A673 (cell line): ENCODE data around the gene LCLAT1.

ENCODE experiments used
- CTCF ChIP-seq: fragments of 300-800, 200-600 bp; sonication (generic); conservative IDR thresholded peaks from 2 replicates; pipeline ENCODE4 v1.5.1; 2017; ENCODE audit warnings: low read depth, mild to moderate bottlenecking, antibody characterized with exemption, low read length, moderate library complexity, mixed read lengths
- EZH2 ChIP-seq: fragments of 200-600 bp; sonication (generic); IDR thresholded peaks from 2 replicates; pipeline ENCODE4 v1.6.1; 2017; ENCODE audit warnings: borderline replicate concordance, low read depth, mild to moderate bottlenecking, mixed read lengths, antibody characterized with exemption, low read length; ENCODE audit not compliant: poor library complexity, severe bottlenecking

GRCh38 chr2:30405260-30405605 is 41.8 kb upstream of the LCLAT1 start:
- TF ChIP-seq CTCF (no peak), EZH2 (no peak)
